K562 (cell line): ENCODE data around the gene MRPL2. TPM values are rescaled to one million over a fixed set of nuclear protein-coding genes. Genes with fewer than 3 reads are reported as not detected.

ENCODE experiments used
- C11orf30 ChIP-seq: fragments of 450-650 bp; IDR thresholded peaks from 2 replicates; pipeline ENCODE4 v1.6.1; 2016; ENCODE audit warnings: low read depth, mild to moderate bottlenecking
- CBX5 ChIP-seq: IDR thresholded peaks from 2 replicates; pipeline ENCODE4 v1.6.1; 2014; ENCODE audit warnings: low read depth, borderline replicate concordance
- DACH1 ChIP-seq: fragments of 450-650 bp; IDR thresholded peaks from 2 replicates; pipeline ENCODE4 v1.6.1; 2018; ENCODE audit not compliant: partially characterized antibody
- FIP1L1 ChIP-seq: fragments of 200-400 bp; formaldehyde crosslinking; IDR thresholded peaks from 2 replicates; pipeline ENCODE4 v1.6.1; 2018; ENCODE audit warnings: mild to moderate bottlenecking, low read depth, low read length; ENCODE audit not compliant: poor library complexity, severe bottlenecking
- FOXK1 ChIP-seq: sonication (generic); formaldehyde crosslinking; IDR thresholded peaks from 2 replicates; pipeline ENCODE4 v1.8.0; 2022; ENCODE audit warnings: missing genetic modification reagents, mild to moderate bottlenecking, borderline replicate concordance
- GMEB1 ChIP-seq: fragments of 250-450 bp; sonication (Bioruptor Pico); IDR thresholded peaks from 2 replicates; pipeline ENCODE4 v1.4.0; 2020; ENCODE audit warnings: mild to moderate bottlenecking
- HMG20A ChIP-seq: fragments of 450-650 bp; formaldehyde crosslinking; conservative IDR thresholded peaks from 2 replicates; pipeline ENCODE4 v1.4.0; 2020; ENCODE audit warnings: mild to moderate bottlenecking, mixed read lengths
- HMGXB4 ChIP-seq: sonication (generic); formaldehyde crosslinking; IDR thresholded peaks from 2 replicates; pipeline ENCODE4 v1.8.1; 2023; ENCODE audit warnings: mild to moderate bottlenecking, missing genetic modification reagents
- HNRNPH1 ChIP-seq: fragments of 200-400 bp; formaldehyde crosslinking; optimal IDR thresholded peaks from 2 replicates; pipeline ENCODE3; 2017; ENCODE audit warnings: low read depth, mild to moderate bottlenecking, low read length, moderate library complexity
- IRF2 ChIP-seq: sonication (generic); formaldehyde crosslinking; IDR thresholded peaks from 2 replicates; pipeline ENCODE4 v1.8.1; 2022; ENCODE audit warnings: mild to moderate bottlenecking, missing genetic modification reagents
- MCM3 ChIP-seq: fragments of 450-650 bp; IDR thresholded peaks from 2 replicates; pipeline ENCODE4 v1.6.1; 2016
- MEF2D ChIP-seq: conservative IDR thresholded peaks from 2 replicates; pipeline ENCODE4 v1.6.1; 2016; ENCODE audit warnings: low read depth, missing genetic modification characterization, missing compliant biosample characterization
- POU5F1 ChIP-seq: fragments of 150-350 bp; IDR thresholded peaks from 2 replicates; pipeline ENCODE4 v1.6.1; 2014; ENCODE audit warnings: borderline replicate concordance, low read length, low read depth, mild to moderate bottlenecking; ENCODE audit not compliant: partially characterized antibody
- TEAD4 ChIP-seq, 2 experiments: sonication (generic) in 1 of 2; formaldehyde crosslinking in 1 of 2; IDR thresholded peaks; 2 replicates each; pipeline versions ENCODE4 v1.6.1 to v1.8.0; 2012 to 2022; ENCODE audit warnings: borderline replicate concordance in 1 of 2, inconsistent platforms in 1 of 2, low read length in 1 of 2, mild to moderate bottlenecking in 1 of 2, missing genetic modification reagents in 1 of 2
- ZEB2 ChIP-seq: fragments of 450-650 bp; IDR thresholded peaks from 2 replicates; pipeline ENCODE4 v1.6.1; 2016
- ZFP36 ChIP-seq: fragments of 150-350 bp; IDR thresholded peaks from 2 replicates; pipeline ENCODE4 v1.6.1; 2018; ENCODE audit warnings: low read length, low read depth; ENCODE audit not compliant: partially characterized antibody
- ZFX ChIP-seq: sonication (generic); formaldehyde crosslinking; IDR thresholded peaks from 2 replicates; pipeline ENCODE4 v1.8.0; 2022; ENCODE audit warnings: mild to moderate bottlenecking, missing genetic modification reagents, moderate library complexity
- ZNF121 ChIP-seq: sonication (generic); formaldehyde crosslinking; conservative IDR thresholded peaks from 2 replicates; pipeline ENCODE4 v1.8.0; 2022; ENCODE audit warnings: missing genetic modification reagents
- ZNF133 ChIP-seq: fragments of 250-450 bp; sonication (Bioruptor Pico); IDR thresholded peaks from 2 replicates; pipeline ENCODE4 v1.4.0; 2020; ENCODE audit warnings: mild to moderate bottlenecking
- polyA plus RNA-seq, 8 experiments: library from polyadenylated mRNA; depleted of rRNA in 4 of 8; stranded (reverse) in 5 of 8; unstranded in 3 of 8; fragments of >200 nt; fragmentation: Nextera tagmentation in 2 of 8; fragmentation: Illumina TruSeq in 1 of 8; extraction: Ambion mirVana in 2 of 8; extraction: Trizol in 1 of 8; gene quantifications; 2 replicates each; pipeline versions ENCODE4 v1.2.1 to v1.2.3, GENCODE V29; 2011 to 2014; ENCODE audit warnings: inconsistent platforms in 1 of 8, missing spikeins in 1 of 8
- total RNA-seq, 7 experiments: library from RNA; depleted of rRNA in 6 of 7; stranded (reverse); fragments of >200 nt in 6 of 7; fragmentation: Illumina TruSeq in 2 of 7; extraction: Trizol in 2 of 7; gene quantifications; 2 replicates each; pipeline versions ENCODE4 v1.2.1 to v1.2.3, GENCODE V29; 2011 to 2021; ENCODE audit warnings: low replicate concordance in 1 of 7
- TF ChIP-seq, protein P1 (sequence below): sonication (generic); formaldehyde crosslinking; IDR thresholded peaks from 2 replicates; pipeline ENCODE4 v1.8.0; 2023; ENCODE audit warnings: mild to moderate bottlenecking, missing genetic modification reagents
- TF ChIP-seq, protein P2 (sequence below): sonication (generic); formaldehyde crosslinking; IDR thresholded peaks from 2 replicates; pipeline ENCODE4 v1.8.1; 2023; ENCODE audit warnings: mild to moderate bottlenecking, missing genetic modification reagents

Gene MRPL2
- total and polyA plus RNA-seq, 9 of the 15 experiments (the other 6 are each of a cell fraction or from before 2014, with no cell fraction given), result 63.1 to 262 (median 121) TPM

- TF ChIP-seq, protein P1, sequence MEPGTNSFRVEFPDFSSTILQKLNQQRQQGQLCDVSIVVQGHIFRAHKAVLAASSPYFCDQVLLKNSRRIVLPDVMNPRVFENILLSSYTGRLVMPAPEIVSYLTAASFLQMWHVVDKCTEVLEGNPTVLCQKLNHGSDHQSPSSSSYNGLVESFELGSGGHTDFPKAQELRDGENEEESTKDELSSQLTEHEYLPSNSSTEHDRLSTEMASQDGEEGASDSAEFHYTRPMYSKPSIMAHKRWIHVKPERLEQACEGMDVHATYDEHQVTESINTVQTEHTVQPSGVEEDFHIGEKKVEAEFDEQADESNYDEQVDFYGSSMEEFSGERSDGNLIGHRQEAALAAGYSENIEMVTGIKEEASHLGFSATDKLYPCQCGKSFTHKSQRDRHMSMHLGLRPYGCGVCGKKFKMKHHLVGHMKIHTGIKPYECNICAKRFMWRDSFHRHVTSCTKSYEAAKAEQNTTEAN (CRISPR knock-in tag), result no peak
- TF ChIP-seq ZNF133 (CRISPR knock-in tag) (no peak), MEF2D (tag) (no peak), FOXK1 (no peak), HMG20A (CRISPR knock-in tag) (no peak), CBX5 (no peak), DACH1 (no peak), C11orf30 (peak; percentile 50; the same call in 1 of the 2 replicates), POU5F1 (no peak), IRF2 (no peak), FIP1L1 (no peak), GMEB1 (peak; percentile 80), TEAD4 (IDR thresholded peaks at IDR 0.05; ENCODE audit: low read length) (no peak), TEAD4 (CRISPR knock-in tag; IDR thresholded peaks at IDR 0.05; ENCODE audit: borderline replicate concordance) (no peak), ZFX (CRISPR knock-in tag) (peak; percentile 79), HMGXB4 (CRISPR knock-in tag) (no peak), MCM3 (no peak), ZEB2 (no peak), HNRNPH1 (no peak), ZNF121 (CRISPR knock-in tag) (no peak), ZFP36 (no peak)
- TF ChIP-seq, protein P2, sequence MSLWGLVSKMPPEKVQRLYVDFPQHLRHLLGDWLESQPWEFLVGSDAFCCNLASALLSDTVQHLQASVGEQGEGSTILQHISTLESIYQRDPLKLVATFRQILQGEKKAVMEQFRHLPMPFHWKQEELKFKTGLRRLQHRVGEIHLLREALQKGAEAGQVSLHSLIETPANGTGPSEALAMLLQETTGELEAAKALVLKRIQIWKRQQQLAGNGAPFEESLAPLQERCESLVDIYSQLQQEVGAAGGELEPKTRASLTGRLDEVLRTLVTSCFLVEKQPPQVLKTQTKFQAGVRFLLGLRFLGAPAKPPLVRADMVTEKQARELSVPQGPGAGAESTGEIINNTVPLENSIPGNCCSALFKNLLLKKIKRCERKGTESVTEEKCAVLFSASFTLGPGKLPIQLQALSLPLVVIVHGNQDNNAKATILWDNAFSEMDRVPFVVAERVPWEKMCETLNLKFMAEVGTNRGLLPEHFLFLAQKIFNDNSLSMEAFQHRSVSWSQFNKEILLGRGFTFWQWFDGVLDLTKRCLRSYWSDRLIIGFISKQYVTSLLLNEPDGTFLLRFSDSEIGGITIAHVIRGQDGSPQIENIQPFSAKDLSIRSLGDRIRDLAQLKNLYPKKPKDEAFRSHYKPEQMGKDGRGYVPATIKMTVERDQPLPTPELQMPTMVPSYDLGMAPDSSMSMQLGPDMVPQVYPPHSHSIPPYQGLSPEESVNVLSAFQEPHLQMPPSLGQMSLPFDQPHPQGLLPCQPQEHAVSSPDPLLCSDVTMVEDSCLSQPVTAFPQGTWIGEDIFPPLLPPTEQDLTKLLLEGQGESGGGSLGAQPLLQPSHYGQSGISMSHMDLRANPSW (CRISPR knock-in tag), result no peak
Measured at GRCh38 chr6:43021270-43022047, 37.8 kb downstream of the MRPL2 start, which contains the start of gene RRP36 (continued).
